Heart left ventricle (tissue), 16 donors: ENCODE results near the gene LAX1. TPM values are rescaled to one million over a fixed set of nuclear protein-coding genes. Genes with fewer than 3 reads are reported as not detected.

ENCODE experiments used
- ATAC-seq, 4 donors: fragments of 200-7000 bp; cut with Tn5 transposase; one replicate each; pipeline ENCODE4 v1.9.1; 2020 to 2022; ENCODE audit warnings: moderate library complexity in 4 of 4, mild to moderate bottlenecking in 3 of 4, moderate number of reproducible peaks in 1 of 4
- DNase-seq, 5 donors: peaks; one replicate each; pipeline ENCODE4 v3.0.0-alpha.2; 2020
- H3K27ac ChIP-seq, 12 donors: fragments of 200-600 bp; sonication (generic) in 4 of 12; one replicate each; pipeline versions ENCODE4 v1.5.0 to v1.8.0; 2016 to 2022; ENCODE audit warnings: mild to moderate bottlenecking in 2 of 12
- H3K27me3 ChIP-seq, 9 donors: fragments of 200-600 bp; sonication (generic) in 2 of 9; one replicate each; pipeline versions ENCODE4 v1.5.1 to v1.8.0; 2016 to 2022; ENCODE audit warnings: mild to moderate bottlenecking in 3 of 9
- H3K36me3 ChIP-seq, 9 donors: fragments of 200-600 bp; sonication (generic) in 2 of 9; one replicate each; pipeline versions ENCODE4 v1.5.0 to v1.8.0; 2018 to 2022; ENCODE audit warnings: mild to moderate bottlenecking in 2 of 9
- H3K4me1 ChIP-seq, 12 donors: fragments of 200-600 bp; sonication (generic) in 4 of 12; one replicate each; pipeline versions ENCODE4 v1.5.0 to v1.8.0; 2016 to 2022; ENCODE audit warnings: mild to moderate bottlenecking in 3 of 12
- H3K4me3 ChIP-seq, 12 donors: fragments of 200-600 bp; sonication (generic) in 4 of 12; one replicate each; pipeline versions ENCODE4 v1.5.0 to v1.8.0; 2017 to 2022; ENCODE audit warnings: mild to moderate bottlenecking in 9 of 12, moderate library complexity in 4 of 12
- H3K9me3 ChIP-seq, 12 donors: fragments of 200-600 bp; sonication (generic) in 4 of 12; one replicate each; pipeline versions ENCODE4 v1.5.0 to v1.8.0; 2016 to 2022; ENCODE audit warnings: mild to moderate bottlenecking in 1 of 12
- CTCF ChIP-seq, 12 donors: fragments of 200-600 bp; sonication (generic) in 4 of 12; IDR thresholded peaks; one replicate each; pipeline versions ENCODE4 v1.5.0 to v1.8.0; 2018 to 2022; ENCODE audit warnings: antibody characterized with exemption in 12 of 12, mild to moderate bottlenecking in 5 of 12
- POLR2A ChIP-seq, 2 donors: fragments of 450-650 bp; IDR thresholded peaks; one replicate each; pipeline ENCODE4 v1.6.1; 2017; ENCODE audit warnings: antibody characterized with exemption in 2 of 2, mild to moderate bottlenecking in 2 of 2, moderate library complexity in 2 of 2
- WGBS, 4 donors: extraction: QIAGEN DNeasy Blood & Tissue Kit in 2 of 4; methylation state at CpG; one replicate each; pipeline versions ENCODE4 v1.1.5 to v1.1.7; 2013 to 2018; 5-methylcytosine and 5-hydroxymethylcytosine counted together
- intact Hi-C, 10 donors: fragments of 100-400 bp; cut with DNase I; formaldehyde crosslinking; loops; one replicate each; pipeline versions ENCODE4 v1.11.1 to v1.14.2; 2022
- polyA plus RNA-seq, 2 donors: library from polyadenylated mRNA; stranded (reverse); fragments of 200-250 nt; gene quantifications; one replicate each; pipeline ENCODE4 v1.2.3, GENCODE V29; 2013
- total RNA-seq, 9 donors: library from RNA; depleted of rRNA in 2 of 9; stranded (reverse); fragments of >200 nt in 2 of 9; fragmentation: NEBNext Ultra II Directional in 3 of 9; extraction: Animal tissue kit (Norgen Biotek cat#: 25700) in 3 of 9; gene quantifications; one replicate each; pipeline versions ENCODE4 v1.1.0 to v1.2.4, GENCODE V29; 2016 to 2023
- donor health status: ischemic (EF 13 %, LVEDD 7.1; RV severe dilation, severe dysfunction).
- donor health status: healthy with polysubstance abuse.
- donor health status: DM: no; HTN: yes; CAD: no.
- donor health status: DM: no; HTN: no; CAD: no.
- donor health status: ischemic (EF 25% LVEDD 6.9; RV normal size, moderate dysfunction).
- donor health status: ischemic (EF 25% LVEDD 5.7; RV mildly dilated, moderate dysfunction).
- donor health status: healthy.
- donor health status: DM: yes; HTN: yes; CAD: no.
- donor health status: ischemic (EF 35%, LVEDD 5.7; RV mildly dilated, moderate dysfunction).
- donor health status: nonischemic (EF 11% LVEDD 7.7; RV severe dilation, severe dysfunction).
- donor health status: DM: yes; HTN: yes; CAD: no.
- donor health status: PGD.
- donor health status: ischemic (EF 29% LVEDD 5.4; RV normal size, mild dysfunction).
- donor health status: nonischemic (EF 23%, LVEDD 6.1; RV moderate dilation, normal function).

Gene LAX1
- total and polyA plus RNA-seq, 11 donors, result 0.04 to 1.7 (median 0.18) TPM; not detected in 3

- Histone ChIP-seq H3K4me3 (no peak overlapping the region), H3K9me3 (no peaks in the 10 kb centered on the region), H3K27me3 (no peaks in the 10 kb centered on the region), H3K36me3 (no peaks in the 10 kb centered on the region), H3K27ac (peak overlapping the region in 1 of 12 donors; percentile 80), H3K4me1 (peaks cover 0 to 9% (median 0%) of the 10 kb centered on the region in 12 donors)
- 93 to 98% (median 95%) methylated on average over 1 of the region's 1 CpG for WGBS, 4 donors
- TF ChIP-seq POLR2A (IDR thresholded peaks at IDR 0.05) (no peak), CTCF (IDR thresholded peaks at IDR 0.05) (no peak)
- intact Hi-C loops, result no loop called here
- DNase-seq (no peak), ATAC-seq (no peak)
Observed at GRCh38 chr1:203763505-203763904, 1.5 kb upstream of the LAX1 start.

DNA sequence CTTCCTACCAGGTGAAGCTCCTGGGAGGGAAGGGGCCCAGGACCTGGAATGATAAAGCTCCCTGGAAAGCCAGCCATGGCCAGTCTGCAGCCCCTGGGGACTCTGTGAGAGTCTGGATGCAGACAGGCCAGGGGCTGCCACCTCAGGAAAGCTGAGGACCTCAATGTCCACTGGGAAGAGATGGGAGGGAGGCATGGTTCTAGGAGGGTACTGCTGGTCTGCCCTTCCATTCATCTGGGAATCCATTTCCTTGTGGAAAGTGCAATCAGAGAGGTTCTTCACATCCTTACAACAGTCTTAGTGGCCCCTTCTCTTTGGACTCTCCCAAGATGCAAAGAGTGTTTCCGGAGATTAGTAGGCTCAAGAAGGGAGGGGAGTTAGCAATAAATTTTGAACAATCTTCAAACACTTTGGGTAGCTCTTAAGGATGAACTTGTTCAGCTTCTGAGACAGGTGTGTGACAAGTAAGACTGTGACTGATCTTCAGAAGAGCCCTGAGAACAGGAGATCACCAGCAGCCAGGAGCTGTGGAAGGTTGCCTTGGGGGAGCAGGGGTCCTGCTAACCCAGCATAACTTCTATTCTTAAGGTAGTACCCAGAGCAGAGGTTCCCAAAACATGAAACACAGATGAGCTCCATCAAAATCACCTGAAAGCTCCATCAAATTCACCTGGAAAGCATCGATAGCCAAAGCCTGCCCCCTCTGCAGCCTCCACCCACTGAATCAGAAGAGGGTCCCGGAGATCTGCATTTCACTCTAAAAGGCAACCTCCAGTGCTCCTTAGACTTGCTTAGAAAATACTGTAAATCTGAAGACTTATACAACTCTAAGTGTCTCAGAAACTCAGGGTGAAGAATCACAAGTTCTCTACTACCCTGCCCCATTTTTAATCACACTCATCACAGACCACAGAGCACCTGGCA lies 616 bp upstream of the LAX1 start:
- H3K27ac ChIP-seq, result peak overlapping the region in 1 of 12 donors; percentile 80
- TF ChIP-seq POLR2A (IDR thresholded peaks at IDR 0.05), result no peak
- no peak for TF ChIP-seq CTCF (IDR thresholded peaks at IDR 0.05)
- H3K36me3 ChIP-seq, result no peaks in the 10 kb centered on the region
- peaks cover 0 to 18% (median under 1%) of the 10 kb centered on the region in 12 donors for H3K4me1 ChIP-seq
- no peaks in the 10 kb centered on the region for H3K9me3 ChIP-seq
- no peak for ATAC-seq
- no peaks in the 10 kb centered on the region for H3K27me3 ChIP-seq
- DNase-seq, result no peak
- H3K4me3 ChIP-seq, result peak overlapping the region in 1 of 12 donors; percentile 23
- intact Hi-C loops, result no loop called here
- WGBS, 4 donors, result 63 to 92% (median 86%) methylated on average over 3 of the region's 3 CpGs

DNA sequence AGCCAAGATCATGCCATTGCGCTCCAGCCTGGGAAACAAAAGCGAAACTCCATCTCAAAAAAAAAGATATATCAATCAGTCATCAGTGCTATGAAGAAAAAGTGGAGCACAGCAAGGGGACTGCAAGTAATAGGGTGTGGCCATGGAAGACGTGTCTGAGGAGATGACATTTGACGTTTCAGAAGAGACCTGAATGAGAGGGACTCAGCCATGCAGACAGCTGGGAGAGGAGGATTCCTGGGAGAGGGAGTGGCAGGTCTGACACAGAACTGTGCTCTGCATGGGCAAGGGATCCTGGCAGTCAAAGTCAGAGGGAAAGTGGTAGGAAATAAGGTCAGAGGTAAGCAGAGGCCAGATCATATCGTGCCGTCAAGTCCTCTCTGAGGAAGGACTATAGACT lies 3.3 kb downstream of the LAX1 start:
- Histone ChIP-seq H3K27me3 (no peaks in the 10 kb centered on the region), H3K4me3 (no peak overlapping the region), H3K9me3 (no peaks in the 10 kb centered on the region), H3K36me3 (no peaks in the 10 kb centered on the region), H3K27ac (no peak overlapping the region), H3K4me1 (peaks cover 0 to 24% (median 4%) of the 10 kb centered on the region in 12 donors)
- no peak for DNase-seq
- WGBS, 4 donors, result 81 to 86% (median 83%) methylated on average over 6 of the region's 6 CpGs
- ATAC-seq, result no peak
- TF ChIP-seq POLR2A (IDR thresholded peaks at IDR 0.05) (no peak), CTCF (IDR thresholded peaks at IDR 0.05) (no peak)
- intact Hi-C loops, result no loop called here
